GM23248 (cell line): Measurements from ENCODE around the gene PATJ. TPM values are rescaled to one million over a fixed set of nuclear protein-coding genes. Genes with fewer than 3 reads are reported as not detected.

Experiments
- DNase-seq: peaks from one replicate; pipeline ENCODE4 v3.0.0-alpha.2; 2015
- H2AFZ ChIP-seq: fragments of 200-600 bp; sonication (generic); 2 replicates; pipeline ENCODE4 v1.6.1; 2016; ENCODE audit warnings: antibody characterized with exemption
- H3F3A ChIP-seq: fragments of 200-600 bp; sonication (generic); 2 replicates; pipeline ENCODE4 v1.6.1; 2016; ENCODE audit warnings: mild to moderate bottlenecking, antibody characterized with exemption, mixed run types; ENCODE audit not compliant: insufficient read depth
- H3K27ac ChIP-seq: fragments of 200-600 bp; sonication (generic); 2 replicates; pipeline ENCODE4 v1.5.1; 2016; ENCODE audit warnings: mild to moderate bottlenecking
- H3K27me3 ChIP-seq: fragments of 200-600 bp; sonication (generic); replicated peaks from 2 replicates; pipeline ENCODE4 v1.6.1; 2016; ENCODE audit warnings: mild to moderate bottlenecking; ENCODE audit not compliant: insufficient read depth
- H3K36me3 ChIP-seq: fragments of 200-600 bp; sonication (generic); 2 replicates; pipeline ENCODE4 v1.6.1; 2016; ENCODE audit warnings: low read depth, mild to moderate bottlenecking
- H3K4me1 ChIP-seq: fragments of 200-600 bp; sonication (generic); 2 replicates; pipeline ENCODE4 v1.6.1; 2016; ENCODE audit warnings: mild to moderate bottlenecking; ENCODE audit not compliant: insufficient read depth
- H3K4me2 ChIP-seq: fragments of 200-600 bp; sonication (generic); one replicate; pipeline ENCODE4 v1.6.1; 2016; ENCODE audit warnings: mild to moderate bottlenecking; ENCODE audit not compliant: unreplicated experiment
- H3K4me3 ChIP-seq: fragments of 200-600 bp; sonication (generic); 2 replicates; pipeline ENCODE4 v1.5.1; 2016; ENCODE audit warnings: mild to moderate bottlenecking
- H3K79me2 ChIP-seq: fragments of 200-600 bp; sonication (generic); 2 replicates; pipeline ENCODE4 v1.6.1; 2016; ENCODE audit warnings: mild to moderate bottlenecking; ENCODE audit not compliant: insufficient read depth
- H3K9ac ChIP-seq: fragments of 200-600 bp; sonication (generic); 2 replicates; pipeline ENCODE4 v1.6.1; 2016; ENCODE audit warnings: mild to moderate bottlenecking
- H3K9me2 ChIP-seq: fragments of 200-600 bp; sonication (generic); 2 replicates; pipeline ENCODE4 v1.6.1; 2016; ENCODE audit warnings: mixed run types, mild to moderate bottlenecking, moderate library complexity; ENCODE audit not compliant: insufficient read depth
- H3K9me3 ChIP-seq: fragments of 200-600 bp; sonication (generic); one replicate; pipeline ENCODE4 v1.6.1; 2017; ENCODE audit warnings: low read depth
- H4K20me1 ChIP-seq: fragments of 200-600 bp; sonication (generic); 2 replicates; pipeline ENCODE4 v1.6.0; 2016; ENCODE audit not compliant: insufficient read depth
- EZH2 ChIP-seq: fragments of 200-600 bp; sonication (generic); IDR thresholded peaks from 2 replicates; pipeline ENCODE4 v1.6.1; 2018; ENCODE audit warnings: antibody characterized with exemption, mild to moderate bottlenecking; ENCODE audit not compliant: insufficient read depth, poor library complexity, severe bottlenecking
- EZH2phosphoT487 ChIP-seq: fragments of 200-600 bp; sonication (generic); IDR thresholded peaks from 2 replicates; pipeline ENCODE4 v1.6.1; 2018; ENCODE audit warnings: antibody characterized with exemption, moderate library complexity, mild to moderate bottlenecking, low read depth; ENCODE audit not compliant: insufficient read depth
- WGBS, 2 experiments: methylation state at CpG; one replicate each; pipeline ENCODE4 v1.1.6; 2015 to 2017; ENCODE audit warnings: low lambda C conversion rate in 2 of 2, low coverage in 1 of 2; ENCODE audit errors: missing lambda C conversion rate in 2 of 2; 5-methylcytosine and 5-hydroxymethylcytosine counted together
- in situ Hi-C: fragments of 300-500 bp; cut with MboI; formaldehyde crosslinking; loops from 2 replicates; pipeline ENCODE4 v1.15.0; 2020
- polyA plus RNA-seq: library from polyadenylated mRNA; unstranded; fragments of >200 nt; fragmentation: Nextera tagmentation; extraction: Ambion mirVana; gene quantifications from 2 replicates; pipeline ENCODE4 v1.2.1, GENCODE V29; 2016
- total RNA-seq: library from RNA; depleted of rRNA; stranded (reverse); fragments of >200 nt; shearing (Covaris generic); gene quantifications from 2 replicates; pipeline ENCODE4 v1.2.3, GENCODE V29; 2014

PATJ gene
- total and polyA plus RNA-seq, 2 experiments from 2014 or later = 5.3 to 6.1 TPM

DNA sequence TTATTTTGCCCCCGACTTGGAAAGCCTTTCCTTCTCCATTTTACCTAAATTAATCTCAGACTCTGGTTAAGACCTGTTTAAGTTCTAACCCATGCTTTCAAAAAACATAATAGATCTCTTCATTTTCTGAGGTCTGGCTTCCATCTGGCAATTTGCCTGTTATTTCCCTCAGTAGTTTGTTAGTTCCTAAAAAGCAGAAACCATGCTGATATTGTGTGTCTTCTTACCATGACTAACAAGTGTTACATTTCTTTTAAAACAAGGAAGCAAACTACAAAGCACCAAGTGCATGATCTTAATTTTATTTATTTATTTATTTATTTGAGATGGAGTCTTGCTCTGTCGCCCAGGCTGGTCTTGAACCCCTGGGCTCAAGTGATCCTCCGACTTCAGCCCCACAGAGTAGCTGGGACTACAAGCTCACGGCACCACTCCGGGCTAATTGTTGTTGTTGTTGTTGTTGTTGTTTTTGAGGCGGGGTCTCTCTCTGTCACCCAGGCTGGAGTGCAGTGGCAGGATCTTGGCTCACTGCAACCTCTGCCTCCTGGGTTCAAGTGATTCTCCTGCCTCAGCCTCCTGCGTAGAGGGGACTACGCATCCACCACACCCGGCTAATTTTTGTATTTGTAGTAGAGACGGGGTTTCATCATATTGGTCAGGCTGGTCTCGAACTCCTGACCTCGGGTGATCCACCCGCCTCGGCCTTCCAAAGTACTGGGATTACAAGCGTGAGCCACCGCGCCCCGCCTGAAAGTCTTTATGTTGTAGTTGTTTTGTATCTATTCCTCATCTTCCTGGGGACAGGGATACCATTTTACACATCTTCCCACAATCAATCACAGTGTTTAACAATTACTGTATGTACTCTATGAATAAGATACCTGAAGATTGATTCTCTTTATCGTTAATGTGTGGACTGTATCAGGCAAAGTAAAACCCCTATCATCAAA is 1.3 kb upstream of the PATJ start:
- Histone ChIP-seq H3K9me2 (no peaks in the 10 kb centered on the region), H3K4me3 (peak overlapping the region; percentile 86), H3K4me1 (no peaks in the 10 kb centered on the region), H3K79me2 (no peaks in the 10 kb centered on the region), H3K27me3 (no peaks in the 10 kb centered on the region), H4K20me1 (no peaks in the 10 kb centered on the region), H3F3A (peaks cover 12% of the 10 kb centered on the region; the same call in 1 of the 2 replicates), H3K9me3 (no peaks in the 10 kb centered on the region), H3K9ac (no peak overlapping the region), H3K27ac (no peak overlapping the region), H3K4me2 (peak overlapping the region; percentile 77), H2AFZ (peak overlapping the region; percentile 76), H3K36me3 (no peaks in the 10 kb centered on the region)
- 97 to 99% methylated on average over 19 of the region's 19 CpGs for WGBS, 2 experiments
- TF ChIP-seq EZH2 (no peak), EZH2phosphoT487 (no peak)
- in situ Hi-C loops = no loop called here
- DNase-seq = no peak

- TF ChIP-seq EZH2 = no peak
- no peak for TF ChIP-seq EZH2phosphoT487
- H4K20me1 ChIP-seq = no peaks in the 10 kb centered on the region
- H3K27ac ChIP-seq = peak overlapping the region; percentile 67
- WGBS, 2 experiments = 2% methylated on average over 40 to 55 of the region's 74 CpGs
- H3K27me3 ChIP-seq = no peaks in the 10 kb centered on the region
- peak overlapping the region; percentile 95 for H3K9ac ChIP-seq
- H3K4me1 ChIP-seq = peaks cover 15% of the 10 kb centered on the region
- H3K79me2 ChIP-seq = no peaks in the 10 kb centered on the region
- H3K9me2 ChIP-seq = no peaks in the 10 kb centered on the region
- in situ Hi-C loops = no loop called here
- H3F3A ChIP-seq = peaks cover 12% of the 10 kb centered on the region; the same call in 1 of the 2 replicates
- H3K9me3 ChIP-seq = no peaks in the 10 kb centered on the region
- H3K4me2 ChIP-seq = peak overlapping the region; percentile 77
- H2AFZ ChIP-seq = peak overlapping the region; percentile 93
- H3K4me3 ChIP-seq = peak overlapping the region; percentile 86
- H3K36me3 ChIP-seq = no peaks in the 10 kb centered on the region
- peak; percentile 74 for DNase-seq
These were observed 545 bp downstream of the PATJ start for GRCh38 chr1:61742620-61743430.

DNA sequence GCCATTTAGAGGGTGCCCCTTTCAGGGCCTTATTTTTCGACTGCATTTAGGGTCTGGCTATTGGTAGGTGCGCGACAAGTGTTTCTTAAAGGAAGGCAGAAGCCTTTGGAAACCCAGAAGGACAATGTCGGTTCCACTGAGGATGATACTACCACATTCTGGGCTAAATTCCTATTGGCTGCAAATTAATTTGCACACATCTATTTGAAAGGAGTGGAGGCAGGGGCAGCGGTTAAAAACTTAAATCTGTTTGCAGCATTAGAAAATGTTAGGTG is 1.1 kb downstream of the PATJ start:
- peaks cover 12% of the 10 kb centered on the region; the same call in 1 of the 2 replicates for H3F3A ChIP-seq
- 75 to 77% methylated on average over 5 of the region's 5 CpGs for WGBS, 2 experiments
- no peaks in the 10 kb centered on the region for H4K20me1 ChIP-seq
- H3K36me3 ChIP-seq = no peaks in the 10 kb centered on the region
- H3K4me2 ChIP-seq = peak overlapping the region; percentile 77
- peak overlapping the region; percentile 86 for H3K4me3 ChIP-seq
- in situ Hi-C loops = no loop called here
- H3K4me1 ChIP-seq = peaks cover 15% of the 10 kb centered on the region
- peak overlapping the region; percentile 67 for H3K27ac ChIP-seq
- DNase-seq = no peak
- peak overlapping the region; percentile 95 for H3K9ac ChIP-seq
- H3K9me2 ChIP-seq = no peaks in the 10 kb centered on the region
- H2AFZ ChIP-seq = peak overlapping the region; percentile 93
- H3K79me2 ChIP-seq = no peaks in the 10 kb centered on the region
- H3K27me3 ChIP-seq = no peaks in the 10 kb centered on the region
- H3K9me3 ChIP-seq = no peaks in the 10 kb centered on the region
- TF ChIP-seq EZH2 (no peak), EZH2phosphoT487 (no peak)

- Histone ChIP-seq H4K20me1 (no peaks in the 10 kb centered on the region), H3K4me3 (peak overlapping the region; percentile 86), H3K36me3 (no peaks in the 10 kb centered on the region), H3K27me3 (no peaks in the 10 kb centered on the region), H3K27ac (no peak overlapping the region), H2AFZ (peak overlapping the region; percentile 93), H3K9me3 (no peaks in the 10 kb centered on the region), H3K9ac (no peak overlapping the region), H3K4me1 (peaks cover 15% of the 10 kb centered on the region), H3K4me2 (peak overlapping the region; percentile 77), H3K9me2 (no peaks in the 10 kb centered on the region), H3F3A (peaks cover 12% of the 10 kb centered on the region; the same call in 1 of the 2 replicates), H3K79me2 (no peaks in the 10 kb centered on the region)
- DNase-seq = no peak
- 79 to 81% methylated on average over 6 of the region's 6 CpGs for WGBS, 2 experiments
- TF ChIP-seq EZH2 = no peak
- TF ChIP-seq EZH2phosphoT487 = no peak
- in situ Hi-C loops = no loop called here
These were observed 1.7 kb downstream of the PATJ start for GRCh38 chr1:61743716-61744580.
